WTC11 (cell line): Measurements from ENCODE around the gene NBEA. TPM values are rescaled to one million over a fixed set of nuclear protein-coding genes. Genes with fewer than 3 reads are reported as not detected.

ENCODE experiments used
- ATAC-seq: fragments of 200-7000 bp; cut with Tn5 transposase; 2 replicates; pipeline ENCODE4 v1.10.0; 2021; ENCODE audit warnings: mild to moderate bottlenecking, moderate library complexity
- CTCF ChIA-PET: fragments of 300-600 bp; sonication (Branson Sonifier 250); formaldehyde crosslinking; loops from one replicate; lab custom pipeline; 2021; ENCODE audit warnings: antibody characterized with exemption; lab: Charles Lee
- POLR2A ChIA-PET: fragments of 350-600 bp; sonication (Branson Sonifier 250); formaldehyde crosslinking; loops from one replicate; lab custom pipeline; 2021; ENCODE audit warnings: antibody characterized with exemption; lab: Charles Lee
- DNase-seq: peaks from one replicate; pipeline ENCODE4 v3.0.0; 2021; ENCODE audit warnings: low spot score
- H3K27ac Mint-ChIP-seq: 2 replicates; pipeline ENCODE4 v1.8.0; 2021; ENCODE audit warnings: mixed read lengths
- H3K27me3 Mint-ChIP-seq: 2 replicates; pipeline ENCODE4 v1.8.0; 2021; ENCODE audit warnings: low read depth, mild to moderate bottlenecking, moderate library complexity, mixed read lengths
- H3K36me3 Mint-ChIP-seq: 2 replicates; pipeline ENCODE4 v1.8.0; 2021; ENCODE audit warnings: mixed read lengths
- H3K4me1 Mint-ChIP-seq: 2 replicates; pipeline ENCODE4 v1.8.0; 2022; ENCODE audit warnings: mixed read lengths
- H3K4me3 Mint-ChIP-seq: 2 replicates; pipeline ENCODE4 v1.8.0; 2021; ENCODE audit warnings: mild to moderate bottlenecking, moderate library complexity, mixed read lengths
- H3K9me3 Mint-ChIP-seq: 2 replicates; pipeline ENCODE4 v1.8.0; 2021; ENCODE audit warnings: mixed read lengths
- FOXK1 ChIP-seq: sonication (generic); formaldehyde crosslinking; IDR thresholded peaks from 2 replicates; pipeline ENCODE4 v1.8.0; 2022; ENCODE audit warnings: mild to moderate bottlenecking, moderate library complexity, missing genetic modification reagents
- GTF2I ChIP-seq: fragments of 250-450 bp; sonication (Bioruptor Pico); conservative IDR thresholded peaks from 2 replicates; pipeline ENCODE4 v1.4.0; 2021; ENCODE audit warnings: mild to moderate bottlenecking
- HMGXB4 ChIP-seq: sonication (generic); formaldehyde crosslinking; IDR thresholded peaks from 2 replicates; pipeline ENCODE4 v1.8.1; 2023; ENCODE audit warnings: mild to moderate bottlenecking, moderate library complexity, missing genetic modification reagents
- MYBL2 ChIP-seq: sonication (generic); formaldehyde crosslinking; IDR thresholded peaks from 2 replicates; pipeline ENCODE4 v1.8.1; 2023; ENCODE audit warnings: mild to moderate bottlenecking, moderate library complexity, missing genetic modification reagents
- SMAD3 ChIP-seq: sonication (generic); formaldehyde crosslinking; IDR thresholded peaks from 2 replicates; pipeline ENCODE4 v1.8.0; 2022; ENCODE audit warnings: missing genetic modification reagents, mild to moderate bottlenecking, borderline replicate concordance
- SMAD4 ChIP-seq: sonication (generic); formaldehyde crosslinking; IDR thresholded peaks from 2 replicates; pipeline ENCODE4 v1.8.0; 2022; ENCODE audit warnings: mild to moderate bottlenecking, missing genetic modification reagents
- TP53 ChIP-seq: sonication (generic); formaldehyde crosslinking; IDR thresholded peaks from 2 replicates; pipeline ENCODE4 v1.8.1; 2023; ENCODE audit warnings: mild to moderate bottlenecking, missing genetic modification reagents
- ZNF138 ChIP-seq: sonication (generic); formaldehyde crosslinking; conservative IDR thresholded peaks from 2 replicates; pipeline ENCODE4 v1.8.1; 2022; ENCODE audit warnings: mild to moderate bottlenecking, moderate library complexity, missing genetic modification reagents
- ZNF219 ChIP-seq: sonication (generic); formaldehyde crosslinking; IDR thresholded peaks from 2 replicates; pipeline ENCODE4 v1.8.0; 2023; ENCODE audit warnings: missing genetic modification reagents, mild to moderate bottlenecking, borderline replicate concordance
- ZNF281 ChIP-seq: sonication (generic); formaldehyde crosslinking; IDR thresholded peaks from 2 replicates; pipeline ENCODE4 v1.8.0; 2023; ENCODE audit warnings: mild to moderate bottlenecking, missing genetic modification reagents
- ZNF317 ChIP-seq: sonication (generic); formaldehyde crosslinking; IDR thresholded peaks from 2 replicates; pipeline ENCODE4 v1.8.1; 2023; ENCODE audit warnings: low read depth, mild to moderate bottlenecking, moderate library complexity, missing genetic modification reagents, borderline replicate concordance
- ZSCAN18 ChIP-seq: fragments of 250-450 bp; sonication (Bioruptor Pico); IDR thresholded peaks from 2 replicates; pipeline ENCODE4 v2.1.2; 2022; ENCODE audit warnings: mild to moderate bottlenecking, moderate library complexity
- total RNA-seq: library from RNA; stranded (reverse); gene quantifications from 3 replicates; pipeline ENCODE4 v1.2.3, GENCODE V29; 2021
- TF ChIP-seq, protein P1 (sequence below): fragments of 250-450 bp; sonication (Bioruptor Pico); conservative IDR thresholded peaks from 2 replicates; pipeline ENCODE4 v1.9.0; 2021; ENCODE audit warnings: mild to moderate bottlenecking
- TF ChIP-seq, protein P2 (sequence below): sonication (generic); formaldehyde crosslinking; IDR thresholded peaks from 2 replicates; pipeline ENCODE4 v1.8.0; 2022; ENCODE audit warnings: mild to moderate bottlenecking, missing genetic modification reagents

NBEA gene
- total RNA-seq, 1 experiment from 2014 or later, result 20.9 TPM

GRCh38 chr13:35549481-35549880 lies 607.4 kb downstream of the NBEA start (continued):
- TF ChIP-seq ZNF281 (CRISPR knock-in tag), result no peak

DNA sequence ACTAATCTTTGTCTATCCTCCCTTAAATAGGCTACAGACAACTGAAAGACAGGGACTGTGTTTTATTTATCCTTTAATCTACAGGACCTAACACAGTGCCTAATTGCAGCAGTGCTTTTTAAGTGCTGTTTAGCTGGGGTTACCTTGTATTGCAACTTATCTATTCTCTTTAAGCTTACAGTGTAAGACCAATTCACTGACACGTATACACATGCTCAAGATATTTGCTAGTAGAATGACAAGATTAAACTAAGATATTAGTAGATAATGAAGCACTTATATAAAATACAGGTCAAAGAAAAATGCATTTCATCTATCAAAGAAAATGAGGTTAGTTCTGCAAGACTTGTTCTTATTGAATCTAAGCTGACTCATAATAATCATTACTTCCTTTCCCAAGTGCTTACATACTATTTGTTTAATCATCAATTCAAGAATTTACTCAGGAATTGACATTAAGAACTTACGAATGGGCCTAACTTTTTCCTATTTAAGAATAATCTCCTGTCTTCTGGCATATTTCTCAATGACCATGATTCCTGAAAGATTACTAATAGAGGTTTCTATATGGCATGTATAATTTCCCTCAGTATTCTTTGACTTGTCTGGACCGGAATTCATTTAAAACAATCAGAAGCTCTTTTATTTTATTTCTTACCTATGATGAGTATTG lies 610.2 kb downstream of the NBEA start:
- Mint-ChIP-seq H3K27me3 (no peaks in the 10 kb centered on the region), H3K4me1 (no peaks in the 10 kb centered on the region), H3K9me3 (no peaks in the 10 kb centered on the region), H3K27ac (no peak overlapping the region), H3K4me3 (no peak overlapping the region), H3K36me3 (no peaks in the 10 kb centered on the region)
- TF ChIP-seq, protein P1, sequence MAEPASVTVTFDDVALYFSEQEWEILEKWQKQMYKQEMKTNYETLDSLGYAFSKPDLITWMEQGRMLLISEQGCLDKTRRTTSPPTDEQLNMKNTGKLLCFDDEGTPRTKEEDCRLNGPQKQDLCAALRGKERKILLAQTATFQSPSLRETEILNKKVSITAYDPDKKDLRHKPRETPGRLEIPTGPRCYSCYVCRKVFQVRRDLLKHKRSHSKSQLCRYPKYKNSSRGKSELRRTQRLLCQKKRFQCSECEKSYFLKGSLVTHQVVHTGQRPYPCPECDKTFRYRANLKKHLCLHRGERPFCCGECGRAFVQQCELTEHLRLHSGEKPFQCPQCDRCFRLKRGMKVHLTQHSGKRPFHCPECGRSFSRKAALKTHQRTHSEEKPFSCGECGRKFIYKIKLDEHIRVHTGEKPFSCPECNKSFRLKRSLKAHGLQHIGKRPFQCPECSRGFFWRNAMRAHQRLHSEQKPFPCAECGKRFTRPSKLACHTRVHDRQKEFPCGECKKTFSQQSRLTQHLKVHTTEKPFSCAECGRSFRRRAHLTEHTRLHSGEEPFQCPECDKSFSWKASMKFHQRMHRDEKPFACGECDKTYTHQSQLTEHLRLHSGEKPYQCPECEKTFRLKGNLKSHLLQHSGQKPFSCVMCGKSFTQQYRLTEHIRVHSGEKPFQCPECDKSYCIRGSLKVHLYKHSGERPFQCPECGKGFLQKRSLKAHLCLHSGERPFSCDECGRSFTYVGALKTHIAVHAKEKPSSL (CRISPR knock-in tag), result no peak
- no peak for TF ChIP-seq ZNF138 (CRISPR knock-in tag)
- TF ChIP-seq HMGXB4, result no peak
- TF ChIP-seq GTF2I (CRISPR knock-in tag), result no peak
- no peak for TF ChIP-seq SMAD4 (CRISPR knock-in tag)
- DNase-seq (no peak), ATAC-seq (no peak)
- ChIA-PET POLR2A (no interaction called here), CTCF (interaction anchor here (1.4 kb wide), 1 partner anchor 237 kb away, joined by 3 read pairs; no protein-coding TSS in a partner anchor)

- DNase-seq, result no peak
- Mint-ChIP-seq H3K9me3 (no peaks in the 10 kb centered on the region), H3K4me1 (no peaks in the 10 kb centered on the region), H3K27ac (no peak overlapping the region), H3K36me3 (no peaks in the 10 kb centered on the region), H3K27me3 (no peaks in the 10 kb centered on the region), H3K4me3 (no peak overlapping the region)
- CTCF ChIA-PET, result no interaction called here
- TF ChIP-seq ZNF317 (CRISPR knock-in tag) (no peak), TP53 (no peak), MYBL2 (no peak), HMGXB4 (no peak), SMAD3 (CRISPR knock-in tag) (no peak), ZNF219 (CRISPR knock-in tag) (no peak), FOXK1 (no peak), ZSCAN18 (CRISPR knock-in tag) (no peak)
- TF ChIP-seq, protein P2, sequence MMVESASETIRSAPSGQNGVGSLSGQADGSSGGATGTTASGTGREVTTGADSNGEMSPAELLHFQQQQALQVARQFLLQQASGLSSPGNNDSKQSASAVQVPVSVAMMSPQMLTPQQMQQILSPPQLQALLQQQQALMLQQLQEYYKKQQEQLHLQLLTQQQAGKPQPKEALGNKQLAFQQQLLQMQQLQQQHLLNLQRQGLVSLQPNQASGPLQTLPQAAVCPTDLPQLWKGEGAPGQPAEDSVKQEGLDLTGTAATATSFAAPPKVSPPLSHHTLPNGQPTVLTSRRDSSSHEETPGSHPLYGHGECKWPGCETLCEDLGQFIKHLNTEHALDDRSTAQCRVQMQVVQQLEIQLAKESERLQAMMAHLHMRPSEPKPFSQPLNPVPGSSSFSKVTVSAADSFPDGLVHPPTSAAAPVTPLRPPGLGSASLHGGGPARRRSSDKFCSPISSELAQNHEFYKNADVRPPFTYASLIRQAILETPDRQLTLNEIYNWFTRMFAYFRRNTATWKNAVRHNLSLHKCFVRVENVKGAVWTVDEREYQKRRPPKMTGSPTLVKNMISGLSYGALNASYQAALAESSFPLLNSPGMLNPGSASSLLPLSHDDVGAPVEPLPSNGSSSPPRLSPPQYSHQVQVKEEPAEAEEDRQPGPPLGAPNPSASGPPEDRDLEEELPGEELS, result no peak
- POLR2A ChIA-PET, result no interaction called here
- ATAC-seq, result no peak
These were observed 613.0 kb downstream of the NBEA start for GRCh38 chr13:35554972-35555623.
